T-helper 1 cell treated with Interleukin-12 subunit alpha and Interleukin-12 subunit beta and Interleukin-4 antibody, amounts not matched to agents 30 μg/mL and 1 μg/mL, for 36 hours (primary cell): Measurements from ENCODE around the gene COL8A1.

Experiments
- H3K27ac Mint-ChIP-seq: one replicate; pipeline ENCODE4 v1.8.0; 2021; ENCODE audit warnings: mild to moderate bottlenecking, mixed read lengths
- H3K27me3 Mint-ChIP-seq: one replicate; pipeline ENCODE4 v1.8.0; 2021; ENCODE audit warnings: low read depth, mixed read lengths
- H3K36me3 Mint-ChIP-seq: one replicate; pipeline ENCODE4 v1.8.0; 2021; ENCODE audit warnings: low read depth, mixed read lengths
- H3K4me1 Mint-ChIP-seq: one replicate; pipeline ENCODE4 v1.8.0; 2021; ENCODE audit warnings: low read depth, mixed read lengths
- H3K4me3 Mint-ChIP-seq: one replicate; pipeline ENCODE4 v1.8.0; 2021; ENCODE audit warnings: mild to moderate bottlenecking, moderate library complexity, mixed read lengths
- H3K9me3 Mint-ChIP-seq: one replicate; pipeline ENCODE4 v1.8.0; 2021; ENCODE audit warnings: mixed read lengths

Gene COL8A1

DNA sequence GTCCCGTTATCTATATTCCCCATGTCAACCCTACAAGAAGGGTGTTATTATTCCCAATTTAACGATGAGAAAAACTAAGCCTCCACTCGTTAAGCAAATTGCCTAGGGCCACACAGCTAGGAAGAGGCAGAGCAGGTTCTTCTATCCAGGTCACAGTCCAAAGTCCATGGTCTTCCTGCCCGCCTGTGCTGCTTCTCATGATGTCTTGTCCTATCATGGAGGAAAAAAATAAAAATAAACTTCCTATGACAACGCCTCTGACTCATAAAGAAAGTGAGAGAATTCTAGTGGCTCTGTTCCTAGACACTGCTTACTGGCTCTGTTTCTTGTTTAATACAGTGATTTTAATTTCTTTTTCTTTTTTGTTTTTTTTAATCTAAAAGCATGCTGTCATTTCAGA lies 9.7 kb downstream of the COL8A1 start:
- Mint-ChIP-seq H3K36me3 (no peaks in the 10 kb centered on the region), H3K27me3 (peaks cover 19% of the 10 kb centered on the region), H3K4me3 (no peak overlapping the region), H3K27ac (no peak overlapping the region), H3K4me1 (no peaks in the 10 kb centered on the region), H3K9me3 (no peaks in the 10 kb centered on the region)

DNA sequence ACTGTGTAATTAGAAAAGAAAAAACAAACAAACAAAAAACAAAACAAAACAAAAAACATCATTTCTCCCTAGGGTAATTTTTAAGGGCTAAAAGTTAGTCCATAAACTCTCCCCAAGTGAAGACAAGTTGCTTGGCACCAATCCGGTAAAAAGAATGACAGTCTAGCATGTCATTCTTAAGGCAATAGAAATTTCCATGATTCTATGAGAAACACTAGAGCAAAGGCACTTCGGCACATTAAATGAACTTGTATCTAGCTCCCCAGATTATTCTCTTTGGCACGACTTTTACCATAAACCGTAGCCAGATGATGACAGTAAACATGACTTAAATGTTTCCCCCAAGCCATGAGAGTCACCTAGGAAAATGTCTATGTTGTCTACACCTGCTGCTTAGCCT lies 10.1 kb downstream of the COL8A1 start:
- Mint-ChIP-seq H3K36me3 (no peaks in the 10 kb centered on the region), H3K4me3 (no peak overlapping the region), H3K27ac (no peak overlapping the region), H3K4me1 (no peaks in the 10 kb centered on the region), H3K9me3 (no peaks in the 10 kb centered on the region), H3K27me3 (peaks cover 19% of the 10 kb centered on the region)

DNA sequence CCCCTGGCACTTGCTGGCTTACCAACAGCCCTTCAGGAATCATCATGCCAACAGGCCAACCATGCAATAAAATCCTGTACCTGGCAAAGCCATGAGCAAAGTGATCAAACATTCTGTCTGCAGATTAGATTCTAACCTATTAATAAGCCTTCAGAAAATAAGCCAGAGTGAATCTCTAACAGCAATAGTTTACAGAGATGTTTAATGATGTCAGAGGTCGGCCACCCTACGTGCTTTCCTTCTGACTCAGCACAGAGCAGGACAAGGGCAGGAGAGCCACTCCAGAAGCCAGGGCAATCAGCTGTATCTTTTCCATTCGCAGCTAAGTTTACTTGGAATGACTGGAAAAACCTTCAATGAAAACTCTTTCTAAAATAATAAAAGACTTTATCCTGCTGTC lies 13.1 kb downstream of the COL8A1 start:
- H3K27me3 Mint-ChIP-seq = peaks cover 12% of the 10 kb centered on the region
- H3K4me1 Mint-ChIP-seq = no peaks in the 10 kb centered on the region
- H3K27ac Mint-ChIP-seq = no peak overlapping the region
- H3K36me3 Mint-ChIP-seq = no peaks in the 10 kb centered on the region
- H3K9me3 Mint-ChIP-seq = no peaks in the 10 kb centered on the region
- H3K4me3 Mint-ChIP-seq = no peak overlapping the region

DNA sequence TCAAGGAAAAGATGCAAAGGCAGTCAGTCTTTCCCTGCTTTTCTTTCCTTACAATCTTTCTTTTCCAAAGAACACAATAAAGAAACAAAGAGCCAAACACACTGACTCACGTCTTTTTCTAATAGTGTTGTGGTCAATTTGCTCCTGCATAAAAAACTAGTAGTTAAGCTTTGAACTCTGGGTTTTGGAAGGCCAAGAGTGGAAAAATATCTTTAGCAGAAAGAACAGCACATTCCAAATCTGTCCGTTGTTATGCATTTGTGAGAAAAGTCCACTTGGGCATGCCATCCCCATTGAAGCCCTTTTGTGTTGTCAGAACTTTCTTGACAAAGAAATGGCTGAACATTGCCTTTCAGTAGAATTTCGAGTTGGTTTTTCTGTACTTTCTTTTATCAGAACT lies 18.2 kb downstream of the COL8A1 start:
- Mint-ChIP-seq H3K27me3 (peaks cover 4% of the 10 kb centered on the region), H3K4me1 (no peaks in the 10 kb centered on the region), H3K27ac (no peak overlapping the region)

DNA sequence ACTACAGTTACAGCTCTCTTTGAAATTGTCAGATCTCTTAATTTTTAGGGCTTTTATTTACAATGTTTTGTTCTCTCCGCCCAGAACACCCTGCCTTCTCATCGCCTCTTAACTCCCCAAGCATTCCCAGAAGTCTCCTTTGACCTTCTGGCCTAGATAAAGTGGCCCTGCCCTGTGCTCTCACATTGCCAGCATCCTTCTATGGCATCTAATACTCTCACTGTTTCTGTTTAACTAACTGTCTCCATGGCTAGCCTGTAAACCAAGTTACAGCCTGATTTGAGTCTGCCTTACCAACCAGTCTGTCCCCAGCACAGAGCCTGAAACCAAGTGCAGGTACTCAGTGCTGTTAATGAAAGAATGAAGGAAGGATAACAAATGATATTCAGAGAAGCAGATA lies 19.9 kb downstream of the COL8A1 start:
- Mint-ChIP-seq H3K27ac (no peak overlapping the region), H3K4me3 (no peak overlapping the region), H3K4me1 (no peaks in the 10 kb centered on the region), H3K9me3 (no peaks in the 10 kb centered on the region), H3K27me3 (peaks cover 4% of the 10 kb centered on the region), H3K36me3 (no peaks in the 10 kb centered on the region)

More for the DNA sequence above, 18.2 kb downstream of the COL8A1 start:
- H3K4me3 Mint-ChIP-seq = no peak overlapping the region
- H3K36me3 Mint-ChIP-seq = no peaks in the 10 kb centered on the region
- no peaks in the 10 kb centered on the region for H3K9me3 Mint-ChIP-seq

DNA sequence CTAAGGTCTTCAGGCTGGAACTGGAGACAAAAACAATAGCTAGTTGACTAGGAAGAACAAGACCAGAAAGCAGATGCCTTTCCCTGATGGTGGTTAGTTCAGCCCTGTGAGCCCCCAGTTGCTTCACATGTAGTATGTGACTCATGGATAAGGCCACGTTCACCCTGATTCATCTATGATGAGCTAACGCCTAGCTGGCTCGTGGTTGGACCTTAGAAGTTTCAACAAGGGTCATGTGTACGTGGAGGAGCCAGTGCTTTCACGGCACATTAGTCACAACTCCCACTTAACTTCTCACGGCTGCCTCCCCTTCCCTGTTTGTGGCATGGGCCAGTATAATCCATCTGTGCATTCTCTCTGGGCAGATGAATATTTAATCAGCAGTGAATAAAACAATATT lies 20.6 kb downstream of the COL8A1 start:
- H3K27ac Mint-ChIP-seq = no peak overlapping the region
- peaks cover 4% of the 10 kb centered on the region for H3K27me3 Mint-ChIP-seq
- no peaks in the 10 kb centered on the region for H3K36me3 Mint-ChIP-seq
- no peaks in the 10 kb centered on the region for H3K9me3 Mint-ChIP-seq
- H3K4me1 Mint-ChIP-seq = no peaks in the 10 kb centered on the region
- no peak overlapping the region for H3K4me3 Mint-ChIP-seq

DNA sequence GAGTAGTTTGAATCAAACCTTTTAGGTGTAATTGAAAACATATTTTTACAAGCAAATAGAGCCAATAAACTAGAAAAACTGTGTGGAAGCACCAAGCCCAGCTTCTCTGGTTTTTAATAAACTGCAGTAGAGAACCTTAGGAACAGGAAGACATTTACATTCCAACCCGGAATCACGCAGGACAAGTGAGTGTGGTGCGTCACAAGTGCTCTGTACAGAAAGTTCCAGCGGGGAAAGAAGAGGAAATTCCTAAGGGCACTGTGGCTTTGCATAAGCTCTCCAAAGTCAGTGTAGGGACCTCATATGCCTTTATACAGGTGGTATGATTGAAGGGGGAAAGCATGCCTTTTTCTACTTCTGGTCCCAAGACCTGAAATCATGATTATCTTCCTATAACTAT lies 21.6 kb downstream of the COL8A1 start:
- Mint-ChIP-seq H3K27ac (no peak overlapping the region), H3K4me1 (no peaks in the 10 kb centered on the region), H3K27me3 (peaks cover 4% of the 10 kb centered on the region), H3K9me3 (no peaks in the 10 kb centered on the region), H3K4me3 (no peak overlapping the region), H3K36me3 (no peaks in the 10 kb centered on the region)

DNA sequence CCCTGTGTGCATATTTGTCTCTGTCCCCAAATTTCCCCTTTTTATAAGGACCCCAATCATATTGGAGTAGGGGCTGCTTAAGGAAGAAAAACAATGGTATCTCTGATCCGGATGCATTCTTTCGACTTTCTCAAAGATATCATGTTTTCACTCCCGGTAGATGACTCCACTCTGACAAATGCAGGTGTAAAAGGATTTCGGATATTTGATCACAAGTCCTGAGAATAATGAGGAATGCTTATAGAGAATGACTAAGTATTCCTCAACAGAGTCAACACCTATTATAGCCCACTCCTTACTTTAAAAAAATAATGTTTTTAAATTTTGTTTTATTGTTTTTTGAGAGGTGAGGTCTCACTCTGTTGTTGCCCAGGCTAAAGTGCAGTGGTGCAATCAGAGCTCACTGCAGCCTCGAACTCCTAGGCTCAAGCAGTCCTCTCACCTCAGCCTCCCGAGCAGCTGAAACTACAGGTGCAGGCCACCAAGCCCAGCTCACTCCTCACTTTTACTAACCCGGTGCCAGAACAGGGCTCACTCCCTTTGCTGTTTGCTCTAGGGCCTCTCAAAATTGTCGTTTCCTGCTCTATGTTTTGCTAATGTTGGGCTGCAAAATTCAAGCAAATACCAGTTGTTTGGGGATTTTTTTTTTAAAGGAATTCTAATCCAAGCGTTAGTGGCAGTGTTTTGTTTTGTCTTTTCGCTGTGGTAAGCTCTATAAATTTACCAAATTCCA lies 24.6 kb downstream of the COL8A1 start:
- H3K4me1 Mint-ChIP-seq = no peaks in the 10 kb centered on the region
- H3K27me3 Mint-ChIP-seq = peaks cover 6% of the 10 kb centered on the region
- no peak overlapping the region for H3K27ac Mint-ChIP-seq
- no peak overlapping the region for H3K4me3 Mint-ChIP-seq
- no peaks in the 10 kb centered on the region for H3K36me3 Mint-ChIP-seq
- H3K9me3 Mint-ChIP-seq = no peaks in the 10 kb centered on the region

DNA sequence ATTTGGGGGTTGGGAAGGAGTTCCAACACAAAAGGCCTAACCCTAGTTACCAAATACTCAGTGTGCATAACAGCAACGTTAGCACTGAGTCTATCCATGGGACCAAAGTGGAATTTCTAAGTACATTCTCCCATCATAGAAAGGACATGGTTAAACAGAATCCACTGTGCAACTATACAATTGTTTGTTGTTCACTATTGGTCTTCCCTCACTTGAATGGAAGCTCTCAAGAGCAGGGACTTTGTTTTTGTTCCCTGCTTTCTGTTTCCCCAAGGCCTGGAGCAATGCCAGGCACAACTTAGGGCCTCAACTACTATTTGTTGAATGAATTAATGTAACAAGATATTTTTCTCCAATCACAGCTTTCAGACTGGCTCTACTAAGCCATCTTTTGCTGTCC lies 25.6 kb downstream of the COL8A1 start:
- Mint-ChIP-seq H3K9me3 (no peaks in the 10 kb centered on the region), H3K4me1 (no peaks in the 10 kb centered on the region), H3K27ac (no peak overlapping the region), H3K27me3 (peaks cover 6% of the 10 kb centered on the region), H3K4me3 (no peak overlapping the region), H3K36me3 (no peaks in the 10 kb centered on the region)

DNA sequence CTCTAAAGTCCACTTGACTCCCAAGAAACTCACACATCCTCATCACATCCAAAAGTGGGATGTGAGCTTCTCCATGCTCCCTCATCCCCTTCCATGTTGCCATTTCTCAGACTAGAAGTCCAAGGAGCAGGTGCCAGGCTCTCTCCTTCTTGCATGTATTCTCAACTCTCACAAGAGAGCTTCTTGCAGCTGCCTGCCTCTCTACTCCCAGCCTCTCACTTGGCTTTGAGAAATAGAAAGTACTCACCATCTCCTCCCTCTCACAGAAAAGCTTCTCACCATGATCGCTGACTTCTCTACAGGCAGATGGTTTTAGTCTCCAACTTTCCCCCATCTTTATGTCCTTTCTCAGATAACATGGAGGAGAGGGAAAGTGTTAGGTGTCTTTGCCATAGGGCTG lies 26.6 kb downstream of the COL8A1 start:
- Mint-ChIP-seq H3K4me3 (no peak overlapping the region), H3K27me3 (peaks cover 6% of the 10 kb centered on the region), H3K4me1 (no peaks in the 10 kb centered on the region), H3K36me3 (no peaks in the 10 kb centered on the region), H3K9me3 (no peaks in the 10 kb centered on the region), H3K27ac (no peak overlapping the region)

DNA sequence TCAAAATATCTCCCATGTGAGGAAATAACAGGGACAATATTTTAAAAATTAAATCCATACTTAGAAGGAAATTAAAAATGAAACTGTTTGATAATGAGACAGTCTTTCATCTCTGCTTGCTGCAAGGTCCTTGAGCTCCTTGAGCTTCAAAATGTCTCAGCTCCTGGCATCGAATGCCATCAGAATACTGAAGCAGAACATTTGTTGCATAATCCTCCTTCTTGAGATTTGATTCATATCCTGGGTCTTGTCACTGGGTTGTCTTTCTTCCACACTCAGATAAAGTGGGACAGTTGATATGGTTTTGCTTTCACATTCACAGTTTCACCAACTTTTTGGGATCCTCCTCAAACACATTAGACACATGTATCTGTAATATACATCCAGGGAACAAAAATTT lies 27.8 kb downstream of the COL8A1 start:
- H3K4me1 Mint-ChIP-seq = no peaks in the 10 kb centered on the region
- H3K9me3 Mint-ChIP-seq = no peaks in the 10 kb centered on the region
- no peak overlapping the region for H3K4me3 Mint-ChIP-seq
- no peaks in the 10 kb centered on the region for H3K36me3 Mint-ChIP-seq
- H3K27me3 Mint-ChIP-seq = peaks cover 6% of the 10 kb centered on the region
- no peak overlapping the region for H3K27ac Mint-ChIP-seq

DNA sequence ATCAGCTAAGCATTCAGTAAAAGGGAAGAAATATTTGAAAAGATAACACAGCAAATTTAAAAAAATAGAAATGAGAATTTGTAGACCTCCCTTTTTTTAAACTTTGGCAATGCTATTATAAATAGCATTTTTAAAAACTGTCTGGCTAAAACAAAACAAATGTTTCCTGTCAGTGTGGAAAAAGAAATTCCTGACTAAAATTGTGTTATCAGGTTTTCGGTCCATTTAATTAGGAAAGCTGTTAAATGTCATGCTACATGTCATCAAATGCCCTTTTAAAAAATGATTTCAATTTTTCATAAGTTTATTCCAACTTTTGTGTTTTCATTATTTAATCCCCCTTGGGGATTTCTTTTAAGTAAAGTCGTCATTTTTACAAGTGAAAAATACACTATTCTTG lies 29.6 kb downstream of the COL8A1 start:
- Mint-ChIP-seq H3K4me3 (no peak overlapping the region), H3K4me1 (no peaks in the 10 kb centered on the region), H3K36me3 (no peaks in the 10 kb centered on the region), H3K27me3 (peaks cover 6% of the 10 kb centered on the region), H3K27ac (no peak overlapping the region), H3K9me3 (no peaks in the 10 kb centered on the region)

DNA sequence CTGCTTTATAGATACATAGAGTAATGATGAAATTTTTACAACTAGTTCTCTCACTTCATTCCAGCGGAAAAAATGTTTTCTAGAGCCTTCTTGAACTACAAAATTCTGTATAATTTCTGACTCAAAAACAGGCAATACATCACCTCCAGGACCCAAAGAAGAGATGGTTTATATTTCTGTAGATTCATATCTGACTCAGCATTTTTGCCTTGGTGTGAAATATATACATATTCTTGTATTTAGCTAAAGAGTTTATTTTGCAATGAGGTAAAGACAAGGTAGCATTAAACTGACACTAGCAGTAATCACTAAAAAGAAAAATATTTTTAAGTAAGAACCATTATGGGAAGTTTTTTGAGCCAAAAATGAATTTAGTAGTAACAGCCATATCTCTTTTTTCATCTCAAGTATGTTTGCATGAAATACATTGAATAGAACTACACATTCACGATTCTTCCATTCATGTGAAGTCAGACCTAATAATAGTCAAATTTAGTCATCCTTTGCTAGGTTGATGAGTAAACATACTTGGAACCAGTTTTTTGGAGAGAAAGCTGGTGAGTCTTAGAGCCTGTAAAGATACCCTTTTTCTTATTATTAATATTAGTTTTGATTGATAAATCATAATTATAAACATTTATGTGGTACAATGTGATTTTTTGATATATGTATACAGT lies 31.6 kb downstream of the COL8A1 start:
- H3K9me3 Mint-ChIP-seq = no peaks in the 10 kb centered on the region
- no peaks in the 10 kb centered on the region for H3K4me1 Mint-ChIP-seq
- no peaks in the 10 kb centered on the region for H3K36me3 Mint-ChIP-seq
- H3K27ac Mint-ChIP-seq = no peak overlapping the region
- H3K27me3 Mint-ChIP-seq = peaks cover 6% of the 10 kb centered on the region
- H3K4me3 Mint-ChIP-seq = no peak overlapping the region

DNA sequence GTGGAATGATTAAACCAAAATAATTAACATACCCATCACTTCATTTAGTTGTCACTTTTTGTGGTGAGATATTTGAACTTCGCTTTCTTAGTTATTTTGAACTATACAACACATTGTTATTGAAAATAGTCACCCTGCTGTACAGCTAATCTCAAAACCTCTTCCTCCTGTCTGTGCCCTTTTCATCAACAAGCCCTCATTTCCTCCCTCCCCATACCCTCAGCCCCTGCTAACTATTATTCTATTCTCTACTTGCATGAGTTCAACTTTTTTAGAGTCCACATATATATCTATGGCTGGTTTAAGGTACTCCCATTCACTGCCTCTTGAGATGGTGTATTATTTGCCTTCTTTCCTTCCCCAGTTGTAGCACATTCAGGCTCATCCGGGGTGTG lies 32.2 kb downstream of the COL8A1 start:
- no peak overlapping the region for H3K4me3 Mint-ChIP-seq
- no peaks in the 10 kb centered on the region for H3K9me3 Mint-ChIP-seq
- peaks cover 6% of the 10 kb centered on the region for H3K27me3 Mint-ChIP-seq
- no peak overlapping the region for H3K27ac Mint-ChIP-seq
- H3K4me1 Mint-ChIP-seq = no peaks in the 10 kb centered on the region
- no peaks in the 10 kb centered on the region for H3K36me3 Mint-ChIP-seq

DNA sequence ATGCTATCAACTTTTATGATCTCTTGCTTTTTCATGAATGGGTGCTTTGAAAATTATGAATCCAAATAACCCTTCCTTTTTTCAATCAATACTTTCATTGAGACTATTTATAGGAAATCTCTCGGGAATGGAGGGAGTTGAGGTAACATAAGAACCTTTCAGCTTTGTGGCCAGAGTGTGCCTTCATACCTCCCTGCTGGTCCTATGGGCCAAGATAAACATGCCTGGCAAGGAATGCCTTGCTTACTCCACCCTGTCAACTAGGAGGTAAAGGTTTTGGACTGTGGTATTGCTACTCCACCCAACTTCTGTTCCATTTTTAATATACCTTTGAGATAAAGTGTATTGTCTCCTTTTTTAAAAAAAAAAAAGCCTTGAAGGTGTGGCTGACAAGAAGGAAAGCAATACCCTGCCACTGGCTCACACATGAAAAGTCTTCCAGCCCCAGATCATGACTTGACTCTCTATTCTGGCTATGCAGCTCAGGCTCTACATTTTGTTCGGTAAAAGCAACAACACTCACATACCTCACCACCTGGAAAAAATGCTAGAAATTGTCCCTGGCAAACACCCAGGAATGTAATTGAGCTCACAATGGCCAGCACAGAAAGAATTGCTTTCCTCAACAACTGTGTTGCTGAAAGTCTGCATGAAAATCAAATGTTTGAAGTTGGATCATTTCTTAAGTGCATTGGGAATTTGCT lies 35.8 kb downstream of the COL8A1 start:
- H3K4me3 Mint-ChIP-seq = no peak overlapping the region
- H3K27ac Mint-ChIP-seq = no peak overlapping the region
- peaks cover 3% of the 10 kb centered on the region for H3K27me3 Mint-ChIP-seq
- H3K4me1 Mint-ChIP-seq = no peaks in the 10 kb centered on the region
- H3K36me3 Mint-ChIP-seq = no peaks in the 10 kb centered on the region
- H3K9me3 Mint-ChIP-seq = no peaks in the 10 kb centered on the region
